ENCODE results near the gene MBD2. TPM values are rescaled to one million over a fixed set of nuclear protein-coding genes. Genes with fewer than 3 reads are reported as not detected.

MBD2 gene
- total RNA-seq, 1 donor = 34.2 TPM

DNA sequence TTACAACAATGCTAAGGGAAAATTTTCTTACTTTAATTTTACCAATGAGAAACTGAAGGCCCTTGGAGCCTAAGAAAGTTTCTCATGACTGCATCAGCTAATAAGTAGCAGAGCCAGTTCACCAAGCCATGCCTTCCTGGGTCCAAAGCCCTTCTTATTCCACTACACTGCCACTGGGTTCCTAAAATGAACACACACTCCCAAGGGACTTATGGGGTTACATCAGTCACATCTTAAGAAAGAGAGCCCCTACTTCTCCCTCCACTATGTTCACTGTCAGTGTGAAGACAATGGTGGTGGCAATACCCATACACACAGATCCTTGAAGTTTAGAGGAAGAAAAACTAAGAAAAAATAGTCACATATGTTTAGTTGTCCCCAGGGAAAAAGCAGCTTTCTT lies 20.6 kb downstream of the MBD2 start:
- TF ChIP-seq, protein P1, sequence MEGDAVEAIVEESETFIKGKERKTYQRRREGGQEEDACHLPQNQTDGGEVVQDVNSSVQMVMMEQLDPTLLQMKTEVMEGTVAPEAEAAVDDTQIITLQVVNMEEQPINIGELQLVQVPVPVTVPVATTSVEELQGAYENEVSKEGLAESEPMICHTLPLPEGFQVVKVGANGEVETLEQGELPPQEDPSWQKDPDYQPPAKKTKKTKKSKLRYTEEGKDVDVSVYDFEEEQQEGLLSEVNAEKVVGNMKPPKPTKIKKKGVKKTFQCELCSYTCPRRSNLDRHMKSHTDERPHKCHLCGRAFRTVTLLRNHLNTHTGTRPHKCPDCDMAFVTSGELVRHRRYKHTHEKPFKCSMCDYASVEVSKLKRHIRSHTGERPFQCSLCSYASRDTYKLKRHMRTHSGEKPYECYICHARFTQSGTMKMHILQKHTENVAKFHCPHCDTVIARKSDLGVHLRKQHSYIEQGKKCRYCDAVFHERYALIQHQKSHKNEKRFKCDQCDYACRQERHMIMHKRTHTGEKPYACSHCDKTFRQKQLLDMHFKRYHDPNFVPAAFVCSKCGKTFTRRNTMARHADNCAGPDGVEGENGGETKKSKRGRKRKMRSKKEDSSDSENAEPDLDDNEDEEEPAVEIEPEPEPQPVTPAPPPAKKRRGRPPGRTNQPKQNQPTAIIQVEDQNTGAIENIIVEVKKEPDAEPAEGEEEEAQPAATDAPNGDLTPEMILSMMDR (IDR thresholded peaks at IDR 0.05; ENCODE audit: insufficient read depth, low read length) = no peak
- no peak overlapping the region for H3K4me3 ChIP-seq (ENCODE audit: low read depth, low read length)
- no peak for DNase-seq (ENCODE audit: low read depth)

DNA sequence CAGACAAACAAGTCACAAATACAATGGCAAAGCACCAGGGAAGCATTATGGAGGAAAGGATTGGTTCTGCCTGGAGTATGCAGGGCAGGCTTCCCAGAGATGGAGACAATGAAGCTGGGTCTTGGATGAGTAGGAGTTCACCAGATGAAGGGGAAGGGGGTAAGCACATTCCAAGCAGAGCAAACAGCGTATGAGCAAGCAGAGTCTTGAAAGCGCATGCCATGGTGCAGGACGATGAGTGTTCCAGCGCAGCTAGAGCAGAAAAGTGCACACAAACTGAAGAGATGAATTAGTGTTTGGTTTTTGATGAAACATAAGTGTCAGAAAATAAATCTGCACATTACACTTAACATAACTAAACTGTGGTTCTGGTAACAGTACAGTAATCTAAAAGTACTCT lies 21.6 kb downstream of the MBD2 start:
- TF ChIP-seq, protein P1 (IDR thresholded peaks at IDR 0.05; ENCODE audit: insufficient read depth, low read length) = no peak
- no peak for DNase-seq (ENCODE audit: low read depth)
- no peak overlapping the region for H3K4me3 ChIP-seq (ENCODE audit: low read depth, low read length)

DNA sequence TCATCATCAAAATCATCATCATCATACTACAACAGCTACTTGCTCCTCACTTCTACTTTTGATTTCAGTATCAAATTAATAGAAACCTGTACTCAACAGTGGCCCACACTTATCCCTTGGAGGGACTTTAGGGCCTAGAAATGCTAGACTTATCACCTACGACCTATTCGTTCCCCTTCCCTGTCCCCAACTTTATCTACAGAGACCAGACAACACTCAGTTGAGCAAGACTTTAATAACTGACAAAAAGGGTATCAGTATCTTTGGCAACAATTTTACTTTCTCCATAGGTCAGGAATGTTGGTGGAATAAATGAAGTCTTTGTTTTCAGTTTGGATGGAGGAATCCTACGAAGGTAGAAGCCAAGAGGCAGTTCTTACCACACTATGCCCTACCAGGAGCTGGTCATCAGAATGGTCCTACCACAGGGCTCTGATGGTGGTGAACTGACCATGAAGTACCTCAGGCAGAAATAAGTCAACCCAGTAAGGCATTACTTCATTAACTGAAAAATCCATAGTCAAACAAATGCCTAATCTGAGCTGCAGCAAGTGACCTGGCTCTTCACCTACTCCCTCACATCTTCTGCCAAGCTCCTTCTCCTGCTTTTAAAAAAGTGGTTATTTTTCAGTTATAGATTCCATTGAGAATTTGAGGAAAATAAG lies 26.6 kb downstream of the MBD2 start:
- TF ChIP-seq, protein P1 (IDR thresholded peaks at IDR 0.05; ENCODE audit: insufficient read depth, low read length) = no peak
- H3K4me3 ChIP-seq (ENCODE audit: low read depth, low read length) = no peak overlapping the region
- no peak for DNase-seq (ENCODE audit: low read depth)

DNA sequence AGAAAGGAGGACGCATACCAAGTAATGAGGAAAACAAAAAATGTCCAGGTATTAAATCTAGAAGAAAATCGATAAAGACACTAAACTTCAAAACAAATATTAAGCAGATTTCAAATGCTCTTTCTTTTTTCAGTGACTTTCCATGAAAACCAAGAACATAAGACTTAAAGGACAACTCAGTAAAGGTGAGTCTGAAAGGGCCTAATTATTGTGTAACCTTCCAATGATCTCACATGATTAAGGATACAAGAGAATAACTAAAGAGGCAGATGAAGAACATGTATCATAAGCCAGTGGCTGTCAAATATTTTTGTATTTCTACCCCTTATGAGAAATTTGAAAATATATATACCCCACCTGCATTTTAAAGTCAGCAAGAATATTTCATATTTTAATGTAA lies 30.7 kb downstream of the MBD2 start:
- DNase-seq (ENCODE audit: low read depth) = no peak
- H3K4me3 ChIP-seq (ENCODE audit: low read depth, low read length) = no peak overlapping the region
- TF ChIP-seq, protein P1 (IDR thresholded peaks at IDR 0.05; ENCODE audit: insufficient read depth, low read length) = no peak

DNA sequence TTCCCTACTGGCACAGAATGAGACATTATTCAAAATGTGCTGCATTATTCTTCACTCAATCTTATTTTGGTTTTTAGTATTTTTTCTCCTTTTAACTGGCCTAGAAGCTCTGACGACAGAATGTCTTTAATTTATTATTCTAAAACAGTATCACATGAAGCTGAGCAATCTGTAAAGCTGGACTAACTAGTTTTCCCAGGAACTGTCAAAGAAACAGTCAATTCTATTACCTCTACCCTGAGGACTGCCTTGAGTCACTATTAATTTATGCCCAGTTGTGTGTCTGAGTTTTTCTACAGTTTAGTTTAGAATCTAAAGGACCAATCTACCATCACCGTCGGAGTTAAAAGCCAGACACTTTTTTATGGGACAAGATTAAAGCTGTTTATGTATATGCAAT lies 31.6 kb downstream of the MBD2 start:
- DNase-seq (ENCODE audit: low read depth) = no peak
- no peak overlapping the region for H3K4me3 ChIP-seq (ENCODE audit: low read depth, low read length)

DNA sequence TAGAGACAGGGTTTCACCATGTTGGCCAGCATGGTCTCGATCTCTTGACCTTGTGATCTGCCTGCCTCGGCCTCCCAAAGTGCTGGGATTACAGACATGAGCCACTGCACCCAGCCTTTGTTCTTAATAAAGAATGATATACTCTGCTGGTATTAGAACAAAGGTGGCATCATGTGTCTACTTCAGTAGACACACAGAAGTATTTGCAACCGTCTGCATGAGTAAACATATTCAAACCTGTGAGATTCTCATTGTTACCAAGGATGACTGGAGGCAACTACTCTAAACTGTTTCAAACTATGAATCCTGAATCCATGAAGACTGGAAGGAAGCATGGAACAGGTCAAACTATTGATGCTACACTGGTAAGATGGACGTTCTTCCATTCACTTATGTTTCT lies 32.1 kb downstream of the MBD2 start:
- no peak overlapping the region for H3K4me3 ChIP-seq (ENCODE audit: low read depth, low read length)
- DNase-seq (ENCODE audit: low read depth) = no peak
- TF ChIP-seq, protein P1 (IDR thresholded peaks at IDR 0.05; ENCODE audit: insufficient read depth, low read length) = no peak

More for the DNA sequence above, 31.6 kb downstream of the MBD2 start:
- TF ChIP-seq, protein P1 (IDR thresholded peaks at IDR 0.05; ENCODE audit: insufficient read depth, low read length) = no peak

DNA sequence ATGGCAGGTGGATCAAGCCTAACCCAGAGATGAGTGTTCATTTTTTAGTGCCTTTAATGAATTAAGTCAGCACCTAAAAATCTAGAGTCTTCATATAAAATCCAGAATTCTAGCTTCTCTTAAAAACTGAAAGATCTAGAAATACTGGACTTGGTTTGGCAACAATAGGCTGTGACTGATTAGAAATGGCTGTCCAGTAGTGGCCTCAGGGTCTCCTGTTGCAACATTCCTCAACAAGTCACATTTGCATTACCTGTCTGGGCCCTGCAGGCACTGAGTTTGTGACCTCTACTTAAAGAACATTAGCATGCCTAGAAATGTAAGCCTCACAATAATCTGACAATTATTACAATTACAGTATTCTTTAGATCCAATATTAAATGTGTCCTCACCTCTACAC lies 33.1 kb downstream of the MBD2 start:
- no peak for DNase-seq (ENCODE audit: low read depth)
- TF ChIP-seq, protein P1 (IDR thresholded peaks at IDR 0.05; ENCODE audit: insufficient read depth, low read length) = no peak
- no peak overlapping the region for H3K4me3 ChIP-seq (ENCODE audit: low read depth, low read length)

All from fibroblast of the aortic adventitia (primary cell).